HG02943 (cell line): ENCODE measurements around the gene MAPKAP1.

Source experiments
- ATAC-seq: cut with Tn5 transposase; IDR thresholded peaks from one replicate; pipeline ENCODE4 v1.9.1; 2021; ENCODE audit warnings: mild to moderate bottlenecking, low read depth, moderate library complexity; ENCODE audit not compliant: unreplicated experiment

MAPKAP1 gene

DNA sequence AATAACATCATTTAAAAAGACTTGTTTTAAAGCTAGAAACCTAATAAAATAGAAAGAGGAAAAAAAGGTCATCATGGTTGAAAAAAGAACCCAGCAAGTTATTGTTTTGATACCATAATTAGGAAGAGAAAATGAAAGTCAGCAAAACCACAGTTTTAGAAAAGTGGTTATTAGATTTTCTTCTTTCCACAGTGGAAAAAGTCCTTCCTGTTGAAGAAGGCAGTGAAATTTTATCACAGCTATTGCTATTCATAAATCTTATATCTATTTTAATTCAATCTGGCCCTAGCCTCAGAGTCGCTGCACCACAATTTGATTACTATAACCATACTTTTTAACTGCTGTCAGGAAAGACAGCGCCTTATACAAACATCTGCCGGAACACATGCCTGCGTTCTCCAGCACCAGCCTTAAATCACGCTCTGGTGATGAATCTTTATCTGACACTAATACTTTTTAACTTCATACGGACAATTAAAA is 60.3 kb downstream of the MAPKAP1 start:
- ATAC-seq = no peak

DNA sequence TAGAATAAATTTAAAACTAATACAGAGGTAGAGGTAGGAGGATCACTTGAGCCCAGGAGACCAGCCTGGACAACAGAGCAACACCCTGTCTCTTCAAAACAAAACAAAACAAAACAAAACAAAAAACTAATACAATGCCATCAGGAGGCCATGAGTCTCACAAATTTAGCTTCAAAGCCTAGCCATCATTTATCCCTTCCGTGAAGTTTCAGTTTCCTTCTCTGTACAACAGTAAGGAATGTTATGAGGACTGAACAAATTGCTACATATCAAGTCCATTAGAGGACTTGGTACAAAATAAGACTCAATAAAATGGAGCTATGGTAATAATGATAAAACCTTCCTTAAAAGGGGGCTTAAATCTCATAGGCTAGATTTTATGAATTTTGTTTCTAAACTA is 60.8 kb downstream of the MAPKAP1 start:
- ATAC-seq = no peak

DNA sequence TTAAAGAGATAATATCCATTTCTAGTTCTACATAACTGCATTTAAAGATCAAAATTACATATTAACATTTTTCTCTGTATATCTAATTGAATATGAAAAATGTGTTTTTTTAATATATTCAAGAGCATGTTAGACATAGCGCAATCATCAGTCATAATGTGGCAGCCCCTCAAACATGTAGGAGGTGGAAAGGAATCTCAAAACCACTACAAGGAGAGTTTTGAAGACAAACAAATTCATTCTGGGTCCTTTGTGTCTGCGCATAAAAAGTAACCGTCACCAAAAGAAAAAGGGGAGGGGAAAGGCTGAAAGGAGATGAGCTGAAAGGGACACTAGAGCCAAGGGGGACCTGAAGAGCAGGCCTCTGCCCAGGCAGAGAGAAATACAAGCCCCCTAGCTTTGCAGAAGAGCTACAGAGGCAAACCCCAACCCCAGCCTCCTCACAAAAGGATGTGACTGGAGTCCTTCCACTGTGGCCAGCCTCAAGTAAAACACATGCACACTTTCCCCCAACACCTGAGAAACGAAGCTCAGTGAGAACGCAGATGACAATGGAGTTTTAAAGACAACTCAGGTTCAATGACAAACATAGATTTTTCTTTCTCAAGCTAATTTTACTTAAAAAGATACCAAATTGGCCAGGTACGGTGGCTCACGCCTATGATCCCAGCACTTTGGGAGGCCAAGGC is 62.0 kb downstream of the MAPKAP1 start:
- ATAC-seq = no peak

DNA sequence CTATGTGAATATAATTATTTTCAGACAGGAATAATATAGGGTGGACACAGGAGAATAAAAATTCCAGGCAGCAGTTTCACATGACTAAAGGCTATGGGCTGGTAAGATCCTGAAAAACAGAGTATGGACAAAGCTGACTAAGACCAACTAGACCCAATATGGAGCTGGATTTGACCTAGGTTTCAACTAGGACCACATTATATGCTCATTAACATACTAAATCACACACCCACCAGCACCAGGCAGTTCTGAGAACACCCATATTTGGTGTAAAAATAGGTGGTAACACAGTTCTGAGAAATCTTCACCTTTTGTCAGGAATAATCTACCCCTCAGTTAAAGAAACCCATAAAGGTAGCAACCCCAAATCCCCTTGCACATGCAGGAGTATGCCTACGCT is 64.7 kb downstream of the MAPKAP1 start:
- ATAC-seq = no peak

DNA sequence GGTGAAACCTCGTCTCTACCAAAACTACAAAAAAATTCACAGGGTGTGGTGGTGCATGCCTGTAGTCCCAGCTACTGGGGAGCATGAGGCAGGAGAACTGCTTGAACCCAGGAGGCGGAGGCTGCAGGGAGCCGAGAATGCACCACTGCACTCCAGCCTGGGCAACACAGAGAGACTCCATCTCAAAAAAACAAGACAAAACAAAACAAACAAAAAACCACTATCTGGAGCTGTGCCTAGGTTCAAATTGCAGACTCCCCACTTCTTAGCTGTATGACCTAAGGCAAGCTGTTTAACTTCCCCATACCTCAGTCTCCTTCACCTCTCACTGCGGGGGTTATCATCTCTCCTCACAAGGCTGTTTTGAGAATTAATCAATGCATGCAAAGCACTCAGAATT is 68.0 kb downstream of the MAPKAP1 start:
- ATAC-seq = no peak

DNA sequence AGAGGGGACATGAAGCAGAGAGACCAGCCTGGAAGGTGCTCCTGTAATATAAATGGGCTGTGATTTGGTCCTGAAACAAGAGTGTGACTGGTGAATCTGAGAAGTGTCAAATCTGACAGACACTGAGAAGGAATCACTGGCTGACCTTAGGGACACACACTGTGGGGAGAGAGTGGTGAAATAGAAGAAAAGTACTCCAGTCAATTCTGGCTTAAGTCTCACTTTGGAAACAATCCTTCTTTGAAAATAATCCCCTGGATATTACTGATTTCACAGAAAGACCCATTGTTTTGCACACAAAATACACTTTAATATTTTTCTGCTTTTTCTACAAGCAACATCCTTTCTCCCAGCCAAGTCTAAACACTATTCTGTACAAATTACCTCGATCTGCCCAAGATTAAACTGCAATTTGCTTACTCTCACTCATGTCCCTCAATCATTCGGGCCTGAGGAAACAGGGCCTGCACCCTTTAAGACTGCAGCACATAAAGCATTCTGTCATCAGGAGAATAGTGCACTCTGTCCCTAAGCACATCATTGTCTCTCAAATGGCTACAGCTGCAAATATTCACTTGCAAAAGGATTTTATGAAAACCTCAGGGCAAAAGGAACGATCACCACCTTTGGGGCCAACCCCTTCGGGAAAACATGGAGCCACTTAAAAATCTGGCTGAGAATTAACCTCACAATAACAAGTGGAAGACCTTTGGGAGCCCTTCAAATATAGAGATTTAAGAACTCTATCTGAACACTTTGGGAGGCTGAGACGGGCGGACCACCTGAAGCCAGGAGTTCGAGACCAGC is 68.6 kb downstream of the MAPKAP1 start:
- no peak for ATAC-seq

DNA sequence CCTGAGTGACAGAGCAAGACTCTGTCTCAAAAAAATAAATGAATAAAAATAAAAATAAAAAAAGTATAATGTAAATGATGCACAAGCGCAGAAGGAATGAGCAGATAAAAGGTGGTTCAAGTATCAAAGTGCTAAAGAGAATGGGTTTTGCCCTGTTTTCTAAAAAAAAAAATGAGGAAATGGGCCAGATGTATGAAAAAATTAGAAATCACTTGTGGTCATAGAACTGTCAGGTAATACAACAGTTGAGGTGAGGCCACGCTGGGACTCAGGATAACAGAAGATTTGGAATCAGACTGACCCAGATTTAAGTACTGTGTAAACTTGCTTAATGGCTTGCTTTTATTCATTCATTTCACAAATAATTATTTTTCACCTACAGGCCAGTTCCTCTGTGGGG is 69.8 kb downstream of the MAPKAP1 start:
- ATAC-seq = no peak

DNA sequence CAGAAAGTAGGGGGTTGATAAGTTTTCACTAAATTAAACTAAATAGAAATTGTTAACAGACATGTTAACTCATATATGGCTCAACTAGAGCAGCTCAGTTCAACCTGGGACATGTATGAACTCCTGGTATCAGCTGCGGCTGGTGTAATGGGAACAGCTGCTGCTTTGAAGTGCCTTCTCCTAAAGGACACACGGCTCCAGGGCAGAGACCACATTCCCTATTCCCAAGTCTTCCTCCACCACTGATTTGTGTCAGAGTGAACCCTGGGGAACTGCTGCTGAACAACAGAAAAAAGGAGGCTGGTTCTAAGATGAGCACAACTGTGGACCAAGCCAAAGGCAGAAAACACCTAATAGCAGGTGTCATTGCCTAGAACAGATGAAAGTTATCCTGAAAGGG is 71.1 kb downstream of the MAPKAP1 start:
- no peak for ATAC-seq

DNA sequence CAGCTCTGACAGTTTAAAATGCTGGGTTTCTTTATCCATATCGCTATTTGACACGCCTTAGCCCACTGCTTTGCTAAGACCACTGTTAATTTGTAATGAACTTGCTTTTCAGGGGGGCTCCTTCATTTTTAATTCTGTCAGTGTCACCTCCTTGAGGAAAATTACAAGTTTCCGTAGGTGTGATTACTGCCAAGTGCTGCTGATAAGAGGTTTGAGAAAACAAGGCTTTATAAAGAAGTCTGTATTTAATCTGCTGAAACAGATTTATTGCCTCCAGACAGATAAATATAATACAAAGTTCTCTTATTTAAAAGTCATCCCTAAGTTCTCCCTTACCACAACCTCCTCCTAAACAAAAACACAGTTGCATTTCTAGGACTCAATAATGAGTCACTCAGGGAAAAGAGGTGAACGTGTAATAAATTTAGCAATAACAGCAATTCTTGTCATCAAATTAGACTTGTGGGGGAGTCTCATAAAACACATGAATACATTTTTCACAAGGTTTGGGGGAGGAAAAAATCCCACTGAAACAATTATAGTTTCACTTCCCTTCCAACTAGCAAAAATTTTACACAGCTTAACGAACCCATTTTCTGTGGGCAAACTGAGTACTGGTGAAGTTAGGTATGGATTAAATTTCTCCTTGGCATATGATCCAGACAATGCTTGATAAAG is 72.8 kb downstream of the MAPKAP1 start:
- ATAC-seq = no peak

DNA sequence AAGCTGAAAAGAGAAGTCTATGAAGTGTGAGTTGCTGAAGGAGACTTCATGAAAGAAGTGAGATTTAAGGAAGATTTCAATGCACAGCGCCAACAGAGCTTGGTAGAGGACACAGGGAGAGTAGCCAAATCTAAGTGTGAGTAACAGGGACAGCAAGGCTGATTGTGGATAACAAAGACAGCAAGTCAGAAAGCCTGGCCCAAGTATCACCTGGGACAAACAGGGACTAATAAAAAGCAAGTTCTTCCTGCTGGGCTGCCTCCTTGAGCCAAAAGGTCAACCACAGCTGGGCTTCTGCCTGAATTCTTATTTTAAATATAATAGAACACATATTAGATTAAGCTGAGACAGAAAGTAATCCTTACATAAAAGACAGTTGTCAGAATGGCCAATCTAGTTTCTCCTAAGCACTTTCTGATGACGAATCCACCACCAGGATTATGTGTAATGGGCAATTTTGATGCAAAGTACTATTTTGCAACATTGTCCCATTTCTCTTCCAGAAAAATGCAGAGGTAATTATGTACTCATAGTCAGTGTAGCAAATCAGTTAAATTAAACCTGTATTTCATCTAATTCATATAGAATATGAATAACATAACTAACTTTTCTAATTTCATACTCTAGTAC is 73.8 kb downstream of the MAPKAP1 start:
- no peak for ATAC-seq

DNA sequence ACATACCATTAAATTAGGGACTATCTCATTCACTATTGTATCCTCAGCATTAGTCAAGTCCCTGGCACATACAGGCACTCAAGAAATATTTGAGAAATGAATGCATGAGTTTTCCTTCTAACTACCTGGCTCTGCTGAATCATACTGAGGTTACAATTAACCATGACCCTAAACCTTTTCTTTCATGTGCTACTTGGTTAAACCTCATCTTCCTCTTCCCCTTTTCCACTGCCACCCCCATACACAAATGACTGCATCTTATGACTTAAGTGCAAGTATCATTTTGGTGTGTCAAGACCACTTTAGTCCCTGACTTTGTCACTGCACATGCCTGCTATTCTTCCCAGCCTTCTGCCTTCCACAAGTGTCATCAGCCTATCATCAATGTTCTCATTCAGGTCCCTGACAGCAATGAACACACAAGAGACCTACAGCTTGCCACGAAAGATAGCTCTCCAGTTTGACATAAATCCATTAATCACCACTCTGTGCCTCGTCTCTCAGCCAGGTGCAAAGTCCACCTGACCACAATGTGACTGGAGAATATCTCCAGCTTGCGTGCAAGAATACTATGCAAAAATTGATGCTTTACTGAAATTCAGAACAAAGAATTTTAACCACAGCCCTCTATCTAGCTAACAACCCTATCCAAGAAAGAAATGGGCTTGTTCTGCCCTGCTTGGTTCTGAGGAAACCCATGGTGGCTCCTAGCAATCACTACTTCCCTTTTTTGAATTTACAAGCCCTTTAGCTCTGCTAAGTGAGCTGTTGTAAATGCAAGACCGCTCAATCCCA is 74.5 kb downstream of the MAPKAP1 start:
- ATAC-seq = peak; percentile 59

DNA sequence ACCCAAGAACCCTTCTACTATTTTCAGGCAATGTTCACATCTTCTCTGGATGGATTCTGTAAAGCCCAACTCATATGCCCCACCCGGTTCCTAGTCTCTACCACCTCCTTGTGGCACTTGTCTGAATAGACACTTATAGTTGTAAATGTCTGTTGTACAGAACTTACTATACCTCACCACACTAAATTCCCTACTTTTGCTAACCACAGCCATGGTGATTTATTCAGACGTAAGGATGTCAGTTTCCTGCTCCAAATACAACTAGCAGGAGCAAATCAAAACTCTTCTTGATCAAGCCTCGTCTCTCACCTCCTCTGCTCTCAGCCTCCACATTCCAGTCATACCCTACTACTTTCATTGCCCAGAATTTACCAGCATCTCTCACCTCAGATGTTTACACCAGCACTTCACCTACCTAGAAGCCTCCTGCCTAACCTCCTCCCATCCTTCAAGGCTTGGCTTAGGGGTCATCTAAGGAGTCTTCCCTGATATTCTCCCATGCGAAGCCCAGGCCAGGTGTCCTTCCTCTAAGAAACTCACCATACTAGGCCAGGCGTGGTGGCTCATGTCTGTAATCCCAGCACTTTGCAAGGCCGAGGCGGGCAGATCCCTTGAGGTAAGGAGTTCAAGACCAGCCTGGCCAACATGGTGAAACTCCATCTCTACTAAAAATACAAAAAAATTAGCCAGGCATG is 75.5 kb downstream of the MAPKAP1 start:
- no peak for ATAC-seq

DNA sequence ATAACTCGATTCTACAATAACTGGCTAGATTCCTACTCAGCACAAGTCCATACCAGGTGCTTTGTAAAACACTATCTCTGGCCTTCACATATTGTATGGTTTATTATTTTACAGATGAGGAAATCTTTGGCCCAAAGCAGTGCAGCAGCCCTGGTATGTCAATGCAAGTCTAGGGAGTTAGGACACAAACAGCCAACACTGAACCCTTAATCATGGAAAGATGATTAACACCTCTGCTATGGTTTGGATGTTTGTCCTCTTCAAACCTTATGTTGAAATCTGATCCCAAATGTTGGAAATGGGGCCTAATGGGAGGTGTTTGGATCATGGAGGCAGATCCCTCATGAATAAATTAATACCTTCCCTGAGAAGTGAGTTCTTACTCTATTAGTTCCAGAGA is 76.6 kb downstream of the MAPKAP1 start:
- ATAC-seq = no peak

DNA sequence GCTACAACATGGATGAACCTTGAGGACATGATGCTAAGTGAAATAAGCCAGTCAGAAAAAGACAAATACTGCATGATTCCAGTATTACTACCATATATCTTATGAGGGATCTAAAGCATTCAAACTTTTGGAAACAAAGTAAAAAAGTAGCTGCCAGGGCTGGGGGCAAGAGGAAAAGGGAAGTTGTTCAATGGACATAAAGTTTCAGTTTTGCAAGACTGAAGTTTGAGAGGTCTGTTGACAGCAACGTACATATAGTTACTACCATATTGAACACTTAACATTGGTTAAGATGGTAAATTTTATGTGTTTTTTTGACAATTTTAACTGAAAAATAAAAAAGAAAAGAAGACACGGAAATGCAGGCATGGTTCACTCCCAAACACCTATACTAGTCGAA is 77.6 kb downstream of the MAPKAP1 start:
- no peak for ATAC-seq

DNA sequence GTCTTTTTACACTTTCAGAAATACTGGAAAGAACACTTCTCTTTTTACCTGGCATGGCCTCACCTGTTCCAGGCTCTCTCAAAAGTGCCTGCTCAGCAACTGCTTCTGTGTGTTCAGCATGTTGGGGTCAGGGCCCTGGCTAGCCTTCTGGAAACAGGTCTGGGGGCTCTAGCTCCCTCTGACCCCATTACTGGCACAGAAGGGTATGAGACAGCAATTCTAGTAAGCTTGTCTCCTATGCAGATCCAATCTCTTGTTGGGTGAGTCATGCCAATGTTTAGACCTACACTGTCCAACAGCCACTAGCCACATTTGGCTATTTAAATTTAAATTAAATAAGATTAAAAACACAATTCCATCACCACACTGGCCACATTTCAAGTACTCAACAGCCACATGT is 80.8 kb downstream of the MAPKAP1 start:
- no peak for ATAC-seq

DNA sequence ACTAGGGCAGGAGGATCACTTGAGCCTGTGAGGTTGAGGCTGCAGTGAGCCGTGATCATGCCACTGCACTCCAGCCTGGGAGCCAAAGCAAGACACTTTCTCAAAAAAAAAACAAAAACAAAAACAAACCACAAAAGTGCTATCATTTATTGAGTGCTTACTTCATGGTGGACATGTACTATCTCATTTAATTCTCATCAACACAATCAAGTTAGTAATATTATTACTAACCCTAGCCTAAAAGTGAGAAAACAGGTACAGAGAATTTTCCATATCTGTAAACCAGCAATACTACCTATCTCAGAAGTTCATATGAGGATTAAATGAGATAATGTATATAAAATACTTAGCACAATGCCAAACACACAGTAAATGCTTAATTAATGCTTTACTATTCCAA is 85.8 kb downstream of the MAPKAP1 start:
- ATAC-seq = no peak

DNA sequence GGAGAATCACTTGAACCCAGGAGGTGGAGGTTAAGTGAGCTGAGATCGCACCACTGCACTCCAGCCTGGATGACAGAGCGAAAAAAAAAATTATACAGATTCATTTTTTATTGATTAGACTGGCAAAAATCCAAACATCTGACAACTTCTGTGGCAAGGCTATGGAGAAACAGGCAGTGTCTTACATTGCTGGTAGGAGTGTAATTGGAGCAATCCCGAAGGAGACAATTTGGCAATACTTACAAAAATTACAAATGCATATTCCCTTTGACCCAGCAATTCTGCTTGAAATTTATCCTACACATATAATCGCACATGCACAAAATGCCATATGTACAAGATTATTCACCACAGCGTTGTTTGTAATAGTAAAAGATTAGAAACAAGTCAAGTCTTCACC is 86.8 kb downstream of the MAPKAP1 start:
- ATAC-seq = no peak

DNA sequence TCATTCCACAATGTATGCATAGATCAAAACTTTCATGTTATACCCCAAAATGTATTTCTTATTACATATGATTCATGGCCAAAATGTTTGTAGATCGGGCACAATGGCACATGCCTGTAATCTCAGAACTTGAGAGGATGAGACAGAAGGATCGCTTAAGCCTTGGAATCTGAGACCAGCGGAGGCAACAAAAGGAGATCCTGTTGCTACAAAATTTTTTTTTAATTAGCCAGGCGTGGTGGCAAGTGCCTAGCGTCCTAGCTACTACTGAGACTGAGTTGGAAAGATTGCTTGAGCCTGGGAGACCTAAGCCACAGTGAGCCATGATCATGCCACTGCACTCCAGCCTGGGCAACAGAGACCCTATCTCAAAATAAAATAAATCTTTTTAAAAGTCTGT is 89.9 kb downstream of the MAPKAP1 start:
- ATAC-seq = no peak

DNA sequence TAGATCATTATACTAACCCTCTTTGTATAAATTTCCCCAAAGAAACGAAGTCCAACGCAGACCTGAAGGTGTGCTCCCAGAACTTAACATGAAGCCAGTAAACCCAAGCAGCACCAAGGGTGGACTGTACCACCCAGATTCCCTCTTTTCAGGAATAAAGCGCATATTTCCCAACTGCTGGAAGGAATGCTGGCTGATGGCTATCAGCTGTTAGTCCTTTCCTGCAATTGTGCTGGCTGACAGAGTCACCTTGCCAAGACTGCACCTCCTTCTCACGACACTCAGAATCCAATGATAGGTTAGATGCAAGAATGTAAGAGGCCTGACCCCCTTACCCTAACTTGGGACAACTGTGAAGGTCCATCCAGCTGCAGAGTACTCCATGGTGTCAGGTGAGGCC is 93.9 kb downstream of the MAPKAP1 start:
- ATAC-seq = no peak

DNA sequence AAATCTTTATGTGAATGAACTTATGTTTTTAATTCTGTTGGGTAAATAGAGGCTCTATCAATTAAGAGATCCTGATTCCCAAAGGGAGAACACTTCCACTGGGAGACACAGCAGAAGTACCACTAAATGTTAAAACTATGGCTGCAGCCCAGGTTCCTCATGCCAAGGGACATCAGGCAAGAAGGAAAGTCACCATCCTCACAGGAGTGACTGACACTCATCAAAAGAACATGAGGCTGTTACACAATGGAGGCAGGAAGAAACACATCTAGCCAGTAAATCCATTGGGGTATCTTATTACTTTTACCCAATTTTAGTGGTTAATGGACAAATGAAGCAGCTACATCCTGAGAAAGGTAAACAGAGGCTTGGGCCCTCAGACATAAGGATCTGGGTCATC is 94.4 kb downstream of the MAPKAP1 start:
- no peak for ATAC-seq
